ENCODE measurements around the gene ADM5. TPM values are rescaled to one million over a fixed set of nuclear protein-coding genes. Genes with fewer than 3 reads are reported as not detected.

The ADM5 gene
- total RNA-seq, 4 donors from 2014 or later: 0.91 to 2.8 (median 1.8) TPM

- peaks cover 47 to 100% (median 68%) of the 10 kb centered on the region in 3 donors for H3K36me3 ChIP-seq
- 95% methylated on average over 42 of the region's 110 CpGs for WGBS, 2 donors
Observed at GRCh38 chr19:49651820-49652550, 37.4 kb upstream of the ADM5 start.

DNA sequence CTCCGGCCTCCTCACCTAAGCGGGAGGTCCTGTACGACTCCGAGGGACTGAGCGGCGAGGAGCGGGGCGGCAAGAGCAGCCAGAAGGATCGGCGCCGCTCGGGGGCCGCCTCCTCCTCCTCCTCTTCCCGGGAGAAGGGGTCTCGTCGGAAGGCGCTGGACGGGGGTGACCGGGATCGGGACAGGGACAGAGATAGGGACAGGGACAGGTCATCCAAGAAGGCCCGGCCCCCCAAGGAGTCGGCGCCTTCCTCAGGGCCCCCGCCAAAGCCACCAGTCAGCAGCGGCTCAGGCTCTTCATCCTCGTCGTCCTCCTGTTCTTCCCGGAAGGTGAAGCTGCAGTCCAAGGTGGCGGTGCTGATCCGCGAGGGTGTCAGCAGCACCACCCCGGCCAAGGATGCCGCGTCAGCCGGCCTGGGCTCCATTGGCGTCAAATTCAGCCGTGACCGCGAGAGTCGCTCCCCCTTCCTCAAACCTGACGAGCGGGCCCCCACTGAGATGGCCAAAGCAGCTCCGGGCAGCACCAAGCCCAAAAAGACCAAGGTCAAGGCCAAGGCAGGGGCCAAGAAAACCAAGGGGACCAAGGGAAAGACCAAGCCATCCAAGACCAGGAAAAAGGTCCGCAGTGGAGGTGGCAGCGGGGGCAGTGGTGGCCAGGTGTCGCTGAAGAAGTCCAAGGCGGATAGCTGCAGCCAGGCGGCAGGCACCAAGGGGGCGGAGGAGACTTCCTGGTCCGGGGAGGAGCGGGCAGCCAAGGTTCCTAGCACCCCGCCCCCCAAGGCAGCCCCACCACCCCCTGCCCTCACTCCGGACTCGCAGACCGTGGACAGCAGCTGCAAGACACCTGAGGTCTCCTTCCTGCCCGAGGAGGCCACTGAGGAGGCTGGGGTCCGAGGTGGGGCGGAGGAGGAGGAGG is 36.6 kb upstream of the ADM5 start:
- Histone ChIP-seq H3K27me3 (no peaks in the 10 kb centered on the region), H3K4me3 (no peak overlapping the region), H3K27ac (no peak overlapping the region), H3K4me1 (no peaks in the 10 kb centered on the region), H3K9me3 (no peaks in the 10 kb centered on the region), H3K36me3 (peaks cover 55 to 100% (median 66%) of the 10 kb centered on the region in 3 donors)
- no peak for DNase-seq
- TF ChIP-seq CTCF (IDR thresholded peaks at IDR 0.05) (no peak), POLR2A (IDR thresholded peaks at IDR 0.05) (no peak)
- WGBS, 2 donors: 87 to 96% methylated on average over 15 to 20 of the region's 58 CpGs
- intact Hi-C loops (cut with DNase I): no loop called here

More at GRCh38 chr19:49651820-49652550, 37.4 kb upstream of the ADM5 start:
- Histone ChIP-seq H3K27me3 (no peaks in the 10 kb centered on the region), H3K9me3 (no peaks in the 10 kb centered on the region), H3K4me3 (no peak overlapping the region), H3K27ac (no peak overlapping the region), H3K4me1 (no peaks in the 10 kb centered on the region)
- intact Hi-C loops (cut with DNase I): no loop called here
- no peak for DNase-seq
- no peak for TF ChIP-seq CTCF (IDR thresholded peaks at IDR 0.05)
- no peak for TF ChIP-seq POLR2A (IDR thresholded peaks at IDR 0.05)

GRCh38 chr19:49653466-49653806 is 36.0 kb upstream of the ADM5 start:
- H3K9me3 ChIP-seq: no peaks in the 10 kb centered on the region
- no peak for DNase-seq
- no peaks in the 10 kb centered on the region for H3K4me1 ChIP-seq
- no peaks in the 10 kb centered on the region for H3K27me3 ChIP-seq
- WGBS, 2 donors: 97% methylated on average over 6 of the region's 13 CpGs; no CpG with 5 or more reads in 1 of the 2 donors
- TF ChIP-seq CTCF (IDR thresholded peaks at IDR 0.05) (no peak), POLR2A (IDR thresholded peaks at IDR 0.05) (no peak)
- H3K4me3 ChIP-seq: no peak overlapping the region
- intact Hi-C loops (cut with DNase I): no loop called here
- no peak overlapping the region for H3K27ac ChIP-seq
- H3K36me3 ChIP-seq: peaks cover 61 to 100% (median 72%) of the 10 kb centered on the region in 3 donors

- intact Hi-C loops (cut with DNase I): no loop called here
- Histone ChIP-seq H3K27ac (no peak overlapping the region), H3K9me3 (no peaks in the 10 kb centered on the region), H3K27me3 (no peaks in the 10 kb centered on the region), H3K4me3 (no peak overlapping the region), H3K36me3 (peaks cover 65 to 100% (median 79%) of the 10 kb centered on the region in 3 donors), H3K4me1 (peaks cover 0 to 3% (median 0%) of the 10 kb centered on the region in 3 donors)
- TF ChIP-seq POLR2A (IDR thresholded peaks at IDR 0.05) (no peak), CTCF (IDR thresholded peaks at IDR 0.05) (no peak)
- DNase-seq: no peak
- WGBS, 2 donors: 88 to 89% methylated on average over 1 to 3 of the region's 10 CpGs
Observed at GRCh38 chr19:49654581-49654980, 34.8 kb upstream of the ADM5 start.
